Uterus (tissue), 2 donors: ENCODE data around the gene DAP.

Source experiments
- CTCF ChIP-seq, 4 experiments: fragments of 200-600 bp in 2 of 4; fragments of 450-650 bp in 2 of 4; sonication (generic) in 2 of 4; IDR thresholded peaks; one replicate each; pipeline ENCODE4 v1.5.1; 2016 to 2019; ENCODE audit warnings: antibody characterized with exemption in 4 of 4, mild to moderate bottlenecking in 2 of 4, moderate library complexity in 1 of 4
- POLR2A ChIP-seq, 2 donors: fragments of 450-650 bp; IDR thresholded peaks; one replicate each; pipeline ENCODE4 v1.6.1; 2016; ENCODE audit warnings: antibody characterized with exemption in 2 of 2, mild to moderate bottlenecking in 1 of 2, moderate library complexity in 1 of 2

GRCh38 chr5:10673407-10673806 is 87.6 kb downstream of the DAP start:
- TF ChIP-seq CTCF (IDR thresholded peaks at IDR 0.05) (no peak), POLR2A (IDR thresholded peaks at IDR 0.05) (no peak)
